ENCODE measurements around the gene STOM.

The STOM gene

DNA sequence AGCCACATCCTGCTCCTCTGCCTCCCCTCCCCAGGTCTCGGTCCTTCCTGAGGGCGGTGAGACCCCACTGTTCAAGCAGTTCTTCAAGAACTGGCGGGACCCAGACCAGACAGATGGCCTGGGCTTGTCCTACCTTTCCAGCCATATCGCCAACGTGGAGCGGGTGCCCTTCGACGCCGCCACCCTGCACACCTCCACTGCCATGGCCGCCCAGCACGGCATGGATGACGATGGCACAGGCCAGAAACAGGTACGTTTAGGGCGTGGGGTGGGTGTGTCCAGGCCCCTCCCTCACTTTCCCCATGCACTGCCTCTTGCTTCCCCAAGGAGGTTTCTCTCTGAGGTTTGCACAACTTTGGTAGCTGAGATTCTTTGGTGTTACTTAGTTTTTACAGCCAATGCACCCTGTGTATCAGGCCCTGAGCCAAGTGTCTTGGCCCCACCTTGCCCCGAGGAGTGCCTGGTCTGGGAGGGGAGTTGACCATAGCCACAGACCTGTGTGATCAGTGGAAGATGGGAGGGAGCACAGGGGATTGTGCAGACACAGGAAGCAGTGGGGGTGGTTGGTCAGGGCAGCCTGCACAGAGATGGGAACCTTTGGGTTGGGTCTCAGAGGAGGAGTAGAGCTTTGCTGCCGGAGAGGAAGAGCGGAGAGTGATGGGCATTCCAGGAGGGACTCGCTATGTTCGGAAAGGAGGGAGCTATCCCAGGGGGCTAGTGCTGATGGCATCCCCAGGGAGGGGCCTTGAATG lies 51.2 kb downstream of the STOM start:
- DNase-seq, result no peak

DNA sequence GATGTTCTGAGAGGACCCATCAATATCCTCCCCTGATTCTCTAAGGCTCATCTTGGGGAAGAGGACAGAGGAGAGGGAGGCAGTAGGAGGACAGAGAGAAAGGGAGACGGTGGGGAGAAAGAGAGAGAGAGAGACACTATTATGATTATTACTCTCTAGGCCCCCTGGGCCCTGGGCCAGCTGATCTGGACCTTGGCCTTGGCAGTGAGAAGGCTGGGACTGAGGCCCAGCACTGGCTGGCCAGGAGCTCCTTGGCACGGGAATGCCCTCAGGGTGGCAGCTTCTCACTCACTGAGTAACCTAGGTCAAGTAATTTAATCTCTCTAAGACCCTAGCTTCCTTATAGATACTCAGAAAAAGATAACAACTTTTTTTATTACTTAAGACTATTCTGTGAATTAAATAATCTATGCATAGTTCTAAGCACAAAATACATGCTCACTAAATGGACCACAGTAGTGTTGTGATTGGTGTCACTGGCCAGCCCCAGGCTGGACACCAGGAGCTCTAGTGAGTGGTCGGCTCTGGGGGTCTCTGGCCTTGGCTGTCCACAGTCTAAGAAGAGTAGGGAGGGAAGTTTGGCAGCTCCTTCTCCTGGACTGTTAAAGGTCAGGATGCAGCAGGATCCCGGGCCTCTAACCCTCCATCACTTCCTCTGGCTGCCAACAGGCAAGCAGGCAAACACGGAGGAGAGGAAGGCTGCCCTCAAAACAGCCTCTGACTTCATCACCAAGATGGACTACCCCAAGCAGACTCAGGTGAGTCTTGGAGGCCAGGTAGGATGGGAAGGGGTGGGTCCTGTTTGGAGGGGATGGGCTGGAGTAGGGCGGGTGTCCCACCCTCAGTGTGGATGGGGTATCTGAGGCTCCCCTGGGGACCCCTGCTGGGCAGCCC lies 52.1 kb downstream of the STOM start:
- DNase-seq, result no peak

DNA sequence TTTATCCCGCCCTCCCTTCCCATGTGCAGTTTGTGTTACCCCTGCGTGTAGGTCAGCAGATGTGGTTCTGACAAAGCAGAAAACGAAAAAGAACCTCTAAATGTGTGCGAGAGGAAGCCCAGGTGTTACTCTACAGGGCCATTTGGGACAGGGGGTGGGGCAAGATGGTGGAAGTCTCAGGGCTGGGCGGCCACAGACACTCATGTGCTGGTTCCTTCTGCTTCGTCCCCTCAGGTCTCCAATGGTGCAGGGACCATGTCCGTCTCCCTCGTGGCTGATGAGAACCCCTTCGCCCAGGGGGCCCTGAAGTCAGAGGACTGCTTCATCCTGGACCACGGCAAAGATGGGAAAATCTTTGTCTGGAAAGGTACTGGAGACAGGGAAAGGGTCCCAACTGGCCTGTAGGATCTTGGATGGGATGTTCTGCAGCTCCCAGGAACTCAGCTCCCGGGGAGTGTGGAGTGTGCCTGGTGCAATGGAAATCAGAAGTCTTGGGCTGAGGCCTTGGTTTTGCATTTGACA lies 53.1 kb downstream of the STOM start:
- no peak for DNase-seq

DNA sequence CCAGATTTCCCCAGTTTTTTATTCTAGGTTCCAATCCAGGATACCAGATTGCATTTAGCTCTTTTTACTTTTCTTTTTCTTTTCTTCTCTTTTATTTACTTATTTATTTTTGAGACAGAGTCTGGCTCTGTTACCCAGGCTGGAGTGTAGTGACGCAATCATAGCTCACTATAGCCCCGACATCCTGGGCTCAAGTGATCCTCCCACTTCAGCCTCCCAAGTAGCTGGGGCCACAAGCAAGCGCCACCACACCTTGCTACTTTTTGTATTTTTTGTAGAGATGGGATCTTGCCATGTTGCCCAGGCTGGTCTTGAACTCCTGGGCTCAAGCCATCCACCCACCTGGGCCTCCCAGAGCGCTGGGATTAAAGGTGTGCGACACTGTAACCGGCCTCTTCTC lies 53.7 kb downstream of the STOM start:
- DNase-seq, result no peak

DNA sequence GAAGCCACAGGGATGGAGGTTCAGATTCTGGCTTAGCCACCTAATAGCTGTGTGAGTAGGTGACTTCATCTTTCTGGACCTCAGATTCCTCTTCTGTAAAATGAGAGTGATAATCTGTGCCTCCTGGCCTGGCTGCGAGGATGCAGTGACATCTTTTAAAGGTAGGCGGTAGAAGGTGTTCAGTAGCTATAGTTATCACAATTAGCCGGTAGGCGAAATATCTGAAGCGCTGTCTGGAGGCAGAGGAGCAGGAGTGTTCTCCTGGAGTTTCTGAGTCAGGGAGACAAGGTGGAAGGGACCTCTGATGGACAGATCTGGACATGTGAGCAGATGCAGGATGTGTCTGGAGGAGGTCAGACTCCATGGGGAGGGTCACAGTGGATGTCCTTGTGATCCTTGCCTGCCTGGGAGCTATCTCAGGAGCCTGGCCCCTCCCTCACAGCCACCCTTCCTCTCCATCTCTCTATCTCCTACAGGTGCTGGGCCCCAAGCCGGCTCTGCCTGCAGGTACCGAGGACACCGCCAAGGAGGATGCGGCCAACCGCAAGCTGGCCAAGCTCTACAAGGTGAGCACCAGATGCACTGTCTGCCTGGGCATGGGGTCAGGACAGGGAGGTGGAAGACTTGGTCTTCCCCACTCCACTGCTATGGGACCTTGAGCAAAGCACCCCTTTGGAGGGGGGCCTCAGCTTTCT lies 56.4 kb downstream of the STOM start:
- DNase-seq, result no peak

DNA sequence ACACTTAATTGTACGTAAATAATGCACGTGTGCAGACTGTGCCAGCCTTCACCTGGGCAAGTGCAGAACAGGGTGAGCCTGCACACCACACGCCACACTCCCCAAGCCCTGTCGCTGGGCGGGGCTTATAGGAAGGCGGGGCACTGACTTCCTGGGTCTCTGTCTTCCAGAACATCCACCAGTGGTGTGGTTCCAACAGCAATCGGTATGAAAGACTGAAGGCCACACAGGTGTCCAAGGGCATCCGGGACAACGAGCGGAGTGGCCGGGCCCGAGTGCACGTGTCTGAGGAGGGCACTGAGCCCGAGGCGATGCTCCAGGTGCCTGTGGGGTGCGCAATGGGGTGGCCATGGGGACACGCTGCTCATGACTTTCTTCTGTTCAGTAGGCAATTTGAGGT lies 57.9 kb downstream of the STOM start:
- no peak for DNase-seq

DNA sequence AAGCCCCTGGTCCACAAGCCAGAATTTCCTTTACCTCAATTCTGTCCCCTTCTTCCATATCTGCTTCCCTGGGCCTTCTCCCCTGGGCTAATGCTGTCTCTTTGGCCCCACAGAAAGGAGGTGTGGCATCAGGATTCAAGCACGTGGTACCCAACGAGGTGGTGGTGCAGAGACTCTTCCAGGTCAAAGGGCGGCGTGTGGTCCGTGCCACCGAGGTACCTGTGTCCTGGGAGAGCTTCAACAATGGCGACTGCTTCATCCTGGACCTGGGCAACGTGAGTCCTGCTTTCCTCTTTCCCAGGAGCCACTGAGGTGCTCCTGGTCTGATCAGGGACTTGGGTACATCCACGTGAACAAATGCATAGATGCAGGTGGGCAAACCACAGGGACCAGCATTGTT lies 59.5 kb downstream of the STOM start:
- DNase-seq, result no peak

DNA sequence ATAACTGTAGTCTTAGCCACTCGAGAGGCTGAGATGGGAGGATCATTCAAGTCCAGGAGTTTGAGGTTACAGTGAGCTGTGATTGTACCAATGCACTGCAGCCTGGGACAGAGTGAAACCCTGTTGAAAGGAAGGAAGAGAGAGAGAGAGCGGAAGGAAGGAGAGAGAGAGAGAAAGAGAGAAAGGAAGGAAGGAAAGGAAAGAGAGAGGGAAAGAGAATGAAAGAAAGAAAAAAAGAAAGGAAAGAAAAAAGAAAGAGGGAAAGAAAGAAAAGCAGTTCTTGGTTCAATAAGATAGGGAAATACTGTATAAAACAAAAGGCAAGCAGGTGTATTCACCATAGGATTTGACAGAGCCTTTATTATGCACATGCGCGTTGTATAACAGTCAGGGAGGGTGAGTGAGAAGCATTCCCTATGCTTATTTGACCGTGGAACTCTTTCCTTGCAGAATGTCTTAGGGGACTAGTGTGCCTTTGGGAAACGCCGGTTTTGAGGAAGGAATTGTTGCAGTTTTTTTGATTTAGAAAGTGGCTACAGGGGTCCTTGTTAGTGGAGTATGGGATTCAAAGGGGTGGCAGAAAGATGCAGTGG lies 60.1 kb downstream of the STOM start:
- DNase-seq, result no peak

DNA sequence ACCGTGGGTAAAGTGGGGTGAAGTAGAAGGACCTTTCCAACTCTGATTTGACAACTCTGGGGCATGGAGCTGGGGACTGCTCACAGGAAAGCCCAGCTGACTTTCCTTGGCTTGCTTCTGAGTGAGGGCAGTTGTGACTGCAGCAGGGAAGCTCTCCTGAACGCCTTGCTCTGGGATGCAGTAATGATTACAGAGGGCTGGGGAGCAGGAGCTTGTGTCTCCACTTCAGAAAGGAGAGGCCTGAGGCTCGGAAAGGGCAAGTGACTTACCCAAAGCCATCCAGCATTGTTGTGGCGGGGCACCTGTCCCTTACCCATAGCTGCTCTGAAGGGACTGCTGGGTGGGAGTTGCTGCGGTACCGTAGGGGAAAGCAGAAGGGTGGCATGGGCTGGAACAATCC lies 60.9 kb downstream of the STOM start:
- DNase-seq, result no peak

DNA sequence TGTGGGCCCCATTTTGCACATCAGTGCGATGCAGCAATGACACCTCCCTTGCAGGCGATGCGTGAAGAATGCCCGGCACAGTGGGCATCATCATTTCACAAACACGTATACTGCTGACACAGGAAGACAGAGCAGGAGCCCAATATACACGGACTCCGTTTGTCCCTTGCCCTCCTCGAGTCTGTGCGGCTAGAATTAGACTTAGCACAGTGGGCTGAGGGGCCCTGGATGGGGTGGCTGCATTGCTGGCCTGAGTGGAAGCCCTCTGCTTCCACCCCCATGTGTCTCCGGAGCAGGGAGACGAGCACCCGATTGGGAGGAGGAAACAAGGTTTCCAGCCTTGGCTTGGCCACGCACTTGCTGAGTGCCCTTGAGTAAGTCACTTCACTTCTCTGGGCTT lies 61.3 kb downstream of the STOM start:
- DNase-seq, result no peak

DNA sequence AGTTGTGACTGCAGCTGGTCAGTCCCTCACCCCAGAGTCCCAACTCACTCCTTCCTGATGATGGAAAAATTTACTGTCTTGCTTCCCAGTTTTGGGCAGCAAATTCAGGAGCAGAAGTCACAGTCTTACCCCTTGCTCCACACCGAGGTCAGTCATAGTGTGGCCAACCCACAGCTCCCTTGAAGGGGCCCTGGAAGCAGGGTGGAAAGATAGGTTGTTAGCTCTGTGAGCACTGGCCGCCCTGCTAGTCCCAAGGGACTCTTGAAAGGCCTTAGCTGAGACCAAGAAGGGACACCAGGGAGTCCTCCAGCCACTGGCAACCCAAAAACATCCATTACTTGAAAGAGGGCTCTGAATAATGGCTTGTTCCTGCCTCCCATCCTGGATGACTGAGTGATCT lies 62.1 kb downstream of the STOM start:
- DNase-seq, result no peak

DNA sequence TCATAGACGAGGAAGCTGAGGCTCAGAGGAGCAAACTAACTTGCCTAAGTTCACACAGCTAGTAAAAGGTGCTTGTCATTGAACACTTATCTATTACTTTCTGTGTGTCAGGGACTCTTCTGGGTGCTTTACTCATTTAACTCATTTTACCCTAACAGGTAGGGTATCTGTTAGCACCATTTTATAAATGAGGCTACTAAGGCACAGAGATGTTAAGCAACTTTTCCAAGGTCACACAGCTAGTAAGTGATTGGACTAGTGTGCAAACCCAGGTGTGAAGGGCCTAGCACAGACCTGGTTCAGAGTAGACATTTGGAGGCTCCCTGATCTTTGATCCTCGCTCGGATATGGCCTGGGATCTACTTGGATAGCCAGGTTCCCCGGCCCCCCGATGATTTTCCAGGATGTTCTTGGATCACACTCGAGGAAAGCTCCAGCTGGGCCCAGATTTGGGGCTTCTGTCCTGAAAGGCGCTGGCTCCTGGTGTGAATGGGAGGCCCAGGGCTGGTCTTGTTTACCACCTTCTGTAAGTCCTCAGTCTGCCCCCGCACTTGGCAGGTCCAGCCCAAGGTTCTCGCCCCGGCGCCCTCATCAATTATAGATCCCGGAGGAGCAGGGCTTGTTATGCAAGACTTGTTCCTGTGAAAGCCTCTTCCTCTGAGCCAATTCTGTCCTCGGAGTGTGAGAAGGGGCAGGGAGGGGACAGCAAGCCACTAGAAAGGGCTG lies 64.6 kb downstream of the STOM start:
- no peak for DNase-seq

DNA sequence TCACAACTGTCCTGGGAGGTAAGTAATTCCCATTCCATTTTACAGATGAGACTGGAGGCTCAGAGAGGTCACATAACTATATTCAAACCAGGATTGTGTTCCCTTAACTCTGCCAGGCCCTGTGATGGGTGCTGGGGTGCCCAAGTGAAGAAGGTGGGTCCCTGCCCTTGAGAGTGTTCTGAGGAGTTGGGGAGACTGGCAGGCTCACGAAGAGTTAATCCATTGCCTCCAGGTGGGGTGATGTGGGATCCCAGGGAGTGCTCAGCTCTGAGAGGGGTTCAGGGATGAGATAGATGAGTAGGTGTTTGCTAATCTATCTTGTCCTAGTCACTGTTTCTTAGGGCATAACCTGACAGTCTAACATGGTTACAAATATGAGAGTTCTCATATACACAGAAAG lies 65.3 kb downstream of the STOM start:
- DNase-seq, result no peak

DNA sequence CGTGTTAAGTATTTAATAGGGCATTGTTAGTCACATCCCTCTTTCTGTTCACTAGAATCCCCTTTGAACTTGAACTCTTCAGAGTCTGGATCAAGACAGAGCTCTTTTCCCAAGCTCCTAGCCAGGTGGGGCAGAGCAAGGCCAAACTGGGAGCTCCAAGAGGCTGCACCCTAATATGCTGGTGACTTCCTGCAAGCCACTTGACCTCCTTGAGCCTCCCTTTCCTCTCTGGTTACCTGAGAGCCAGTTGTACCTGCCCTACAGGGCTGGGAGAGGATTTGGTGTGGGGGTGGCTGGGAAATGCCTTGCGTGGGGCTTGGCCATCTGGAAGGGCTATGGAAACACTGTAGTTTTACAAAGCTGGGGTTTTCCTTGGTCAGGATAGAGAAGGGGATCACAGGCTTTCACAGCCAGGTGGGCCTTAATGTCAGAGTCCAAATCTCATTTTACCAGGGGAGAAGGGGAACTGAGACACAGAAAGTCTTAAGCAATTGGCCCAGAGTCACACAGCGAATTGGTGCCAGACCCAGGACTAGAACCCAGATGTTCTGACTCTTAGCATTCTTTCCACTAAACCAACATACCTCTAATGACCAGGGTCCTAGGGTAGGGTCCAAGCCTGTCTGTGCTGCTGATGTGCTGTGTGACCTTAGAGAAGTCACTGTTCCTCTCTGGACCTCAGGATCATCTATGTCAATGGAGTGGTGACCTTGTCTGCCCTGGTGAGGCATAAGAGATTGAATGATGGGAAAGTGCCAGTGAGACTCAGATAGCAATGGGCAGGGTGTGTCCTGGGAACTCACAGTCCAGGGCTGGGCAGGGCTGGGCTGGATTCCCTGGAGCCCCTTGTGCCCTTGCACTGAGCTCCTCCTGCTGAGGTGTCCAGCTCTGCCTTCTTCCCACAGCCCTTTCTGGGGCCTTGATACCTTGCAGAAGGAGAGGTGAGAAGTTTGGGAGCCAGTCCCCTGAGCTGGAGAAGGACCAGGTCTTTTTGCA lies 66.3 kb downstream of the STOM start:
- DNase-seq, result no peak

DNA sequence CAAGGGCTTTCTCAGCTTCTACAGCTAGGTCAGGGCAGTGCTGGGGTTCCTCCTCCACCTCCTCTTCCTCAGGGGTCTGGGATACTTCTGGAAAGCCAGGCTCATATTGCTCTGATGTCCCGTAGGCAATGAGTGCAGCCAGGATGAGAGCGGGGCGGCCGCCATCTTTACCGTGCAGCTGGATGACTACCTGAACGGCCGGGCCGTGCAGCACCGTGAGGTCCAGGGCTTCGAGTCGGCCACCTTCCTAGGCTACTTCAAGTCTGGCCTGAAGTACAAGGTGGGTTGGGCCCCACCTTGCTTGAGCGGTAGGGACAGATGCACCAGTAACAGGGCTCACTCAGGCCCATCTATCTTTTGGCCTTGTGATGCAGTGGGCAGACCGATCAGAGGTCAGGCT lies 67.3 kb downstream of the STOM start:
- no peak for DNase-seq

DNA sequence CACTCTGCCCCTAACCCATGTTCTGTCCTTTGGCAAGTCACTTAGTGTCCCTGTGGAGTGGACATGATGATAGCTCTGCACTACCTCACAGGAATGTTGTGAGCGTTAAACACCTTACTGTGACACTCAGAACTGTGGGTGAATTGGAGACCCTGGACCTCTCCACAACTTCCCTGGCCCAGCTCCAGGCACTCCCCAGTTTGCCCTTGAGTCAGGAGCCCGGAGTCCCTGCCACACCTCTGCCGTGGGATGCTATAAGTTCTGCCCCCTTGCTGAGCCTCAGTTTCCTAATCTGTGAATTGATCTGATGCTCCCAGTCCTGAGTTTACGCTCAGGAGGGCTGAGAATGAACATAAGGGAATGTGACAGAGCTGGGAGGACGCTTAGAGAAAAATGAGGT lies 67.7 kb downstream of the STOM start:
- DNase-seq, result no peak

DNA sequence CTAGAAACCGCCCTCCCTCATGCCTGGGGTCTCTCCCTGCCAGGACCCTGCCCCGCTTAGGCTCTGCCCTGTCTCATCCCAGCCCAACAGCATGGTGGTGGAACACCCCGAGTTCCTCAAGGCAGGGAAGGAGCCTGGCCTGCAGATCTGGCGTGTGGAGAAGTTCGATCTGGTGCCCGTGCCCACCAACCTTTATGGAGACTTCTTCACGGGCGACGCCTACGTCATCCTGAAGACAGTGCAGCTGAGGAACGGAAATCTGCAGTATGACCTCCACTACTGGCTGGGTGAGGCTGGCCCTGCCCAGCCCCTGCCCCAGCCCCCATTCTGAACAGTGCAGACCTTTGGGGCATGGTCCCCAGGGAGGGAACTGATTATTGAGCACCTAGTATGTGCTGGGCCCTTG lies 68.2 kb downstream of the STOM start:
- DNase-seq, result no peak

DNA sequence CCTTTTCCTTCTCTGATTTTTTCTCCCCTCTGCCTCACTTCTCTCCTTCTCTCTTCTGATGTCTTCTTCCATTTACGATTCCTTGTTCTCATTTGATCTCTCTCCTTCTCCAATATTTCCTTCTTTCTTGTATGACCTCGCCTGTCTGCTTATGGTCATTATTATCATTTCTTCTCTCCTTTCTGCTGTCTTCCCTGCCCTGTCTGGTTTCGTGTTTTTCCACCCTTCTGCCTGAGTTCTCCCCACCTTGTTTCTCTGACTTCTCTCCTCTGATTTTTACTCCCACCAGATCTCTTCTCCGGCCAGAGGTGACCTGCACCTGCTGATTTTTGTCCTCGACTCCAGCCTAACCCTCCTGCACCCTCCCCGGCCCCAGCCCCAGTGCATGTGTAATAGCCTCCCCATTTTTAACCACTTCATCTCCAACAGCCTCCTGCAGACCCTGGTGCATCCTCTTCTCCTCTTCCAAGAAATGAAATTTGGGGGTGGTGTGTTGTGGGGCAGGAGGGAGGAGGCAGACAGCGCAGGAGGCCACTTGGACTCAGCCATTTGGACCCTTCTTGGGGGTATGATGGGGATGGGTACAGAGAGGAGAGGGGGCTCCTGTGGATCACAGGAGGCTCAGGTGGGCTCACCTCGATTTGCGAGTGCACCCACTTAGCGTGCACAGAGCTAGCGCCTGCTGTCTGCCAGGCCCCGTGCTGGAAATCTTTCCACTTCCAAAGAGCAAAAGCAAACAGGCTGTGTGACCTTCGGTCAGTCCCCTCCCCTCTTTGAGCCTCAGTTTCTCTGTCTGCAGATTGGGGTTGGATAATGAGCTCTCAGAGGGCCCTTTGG lies 69.5 kb downstream of the STOM start:
- no peak for DNase-seq

DNA sequence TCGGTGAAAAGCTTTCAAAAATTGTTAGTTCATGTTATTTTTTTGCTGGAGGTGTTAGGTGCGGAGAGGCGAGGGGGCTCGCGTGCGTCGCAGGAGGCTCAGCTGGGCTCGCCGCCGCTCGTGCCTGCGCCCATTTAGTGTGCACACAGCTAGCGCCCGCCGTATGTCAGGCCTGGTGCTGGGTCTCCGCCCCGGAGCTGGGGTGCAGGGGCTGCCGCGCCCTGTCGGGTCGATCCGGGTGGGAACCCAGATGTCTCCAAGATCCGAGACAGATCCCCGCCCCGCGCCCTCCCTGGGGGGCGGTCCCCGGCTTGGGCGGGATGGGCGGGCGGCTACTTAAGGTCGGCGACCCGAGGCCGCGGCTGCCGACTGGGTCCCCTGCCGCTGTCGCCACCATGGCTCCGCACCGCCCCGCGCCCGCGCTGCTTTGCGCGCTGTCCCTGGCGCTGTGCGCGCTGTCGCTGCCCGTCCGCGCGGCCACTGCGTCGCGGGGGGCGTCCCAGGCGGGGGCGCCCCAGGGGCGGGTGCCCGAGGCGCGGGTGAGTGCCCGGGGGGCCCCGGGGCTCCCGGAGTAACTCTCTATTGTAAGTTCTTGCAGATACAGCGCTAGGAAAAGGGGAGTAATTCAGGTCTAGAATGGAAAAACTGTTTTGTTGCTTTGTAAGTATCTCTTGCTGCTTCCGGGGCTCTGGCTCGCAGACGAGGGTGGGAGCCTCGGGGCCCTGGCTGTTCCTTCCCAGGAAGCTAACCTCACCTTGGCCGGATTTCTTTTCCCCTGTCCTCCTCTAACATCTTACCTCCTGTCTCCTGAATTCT lies 70.4 kb downstream of the STOM start:
- DNase-seq, result peak; percentile 62

Measured in NCI-H2171 treated with DMSO at 0.1 percent for 48 hours (cell line).